ENCODE measurements around the gene BMPR1A.

The BMPR1A gene

GRCh38 chr10:86742230-86742629 lies 14.2 kb upstream of the BMPR1A start:
- no peak overlapping the region for H3K4me3 ChIP-seq (ENCODE audit: low read depth, low read length)
- TF ChIP-seq CTCF (IDR thresholded peaks at IDR 0.05; ENCODE audit: borderline replicate concordance, insufficient read depth, low read depth, low read length) = no peak

DNA sequence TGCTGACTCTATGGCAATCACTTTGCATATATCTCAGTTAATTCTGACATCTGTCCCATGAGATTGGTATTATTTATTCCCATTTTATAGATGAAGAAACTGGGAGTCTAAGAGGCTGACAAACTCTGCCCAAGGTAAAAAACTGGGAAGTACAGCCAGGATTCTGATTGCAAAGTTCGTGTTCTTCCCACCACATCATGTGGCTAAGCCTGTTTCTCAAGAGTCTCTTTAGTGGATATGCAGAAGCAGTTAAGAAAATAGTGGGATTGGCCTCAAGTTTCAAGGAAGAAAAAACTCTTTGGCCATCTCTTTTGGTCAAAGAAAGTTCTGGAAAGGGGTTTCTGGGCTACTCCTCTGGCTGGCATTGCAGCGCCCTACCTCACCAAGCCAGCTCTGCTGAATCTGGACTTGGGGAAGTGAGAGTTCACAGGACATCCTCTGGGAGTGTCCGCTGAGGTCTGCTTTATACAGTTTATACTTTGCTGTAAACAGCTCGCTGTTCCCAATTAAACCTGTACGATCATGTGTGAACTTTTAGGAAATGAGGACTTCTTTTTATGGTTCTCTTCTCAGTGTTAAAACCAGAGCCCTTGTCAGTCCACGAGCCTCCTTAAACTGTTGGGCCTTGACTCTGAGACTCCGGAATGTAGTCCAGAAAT lies 12.2 kb upstream of the BMPR1A start:
- no peak overlapping the region for H3K4me3 ChIP-seq (ENCODE audit: low read depth, low read length)
- no peak for TF ChIP-seq CTCF (IDR thresholded peaks at IDR 0.05; ENCODE audit: borderline replicate concordance, insufficient read depth, low read depth, low read length)

- TF ChIP-seq CTCF (IDR thresholded peaks at IDR 0.05; ENCODE audit: borderline replicate concordance, insufficient read depth, low read depth, low read length) = no peak
- H3K4me3 ChIP-seq (ENCODE audit: low read depth, low read length) = no peak overlapping the region
Observed at GRCh38 chr10:86747796-86748581, 8.4 kb upstream of the BMPR1A start.

DNA sequence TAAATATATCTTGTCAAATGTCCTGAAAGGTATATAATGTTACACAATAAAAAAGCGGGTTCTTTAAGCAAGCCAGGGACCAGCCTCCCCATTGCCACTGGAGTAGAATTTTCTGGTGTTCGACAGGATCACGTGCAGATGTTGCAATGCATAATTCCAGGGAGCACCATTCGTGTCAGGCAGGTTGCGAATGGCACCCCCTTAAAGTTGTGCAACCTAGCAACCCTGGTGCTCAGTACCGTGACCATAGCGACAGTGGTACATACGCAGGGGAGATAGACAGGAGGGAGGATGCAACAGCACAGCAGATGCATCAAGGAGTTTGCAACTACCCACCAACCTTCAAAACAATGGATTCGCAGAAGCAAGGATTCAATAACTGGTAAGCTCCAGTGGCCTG lies 6.6 kb upstream of the BMPR1A start:
- no peak overlapping the region for H3K4me3 ChIP-seq (ENCODE audit: low read depth, low read length)

DNA sequence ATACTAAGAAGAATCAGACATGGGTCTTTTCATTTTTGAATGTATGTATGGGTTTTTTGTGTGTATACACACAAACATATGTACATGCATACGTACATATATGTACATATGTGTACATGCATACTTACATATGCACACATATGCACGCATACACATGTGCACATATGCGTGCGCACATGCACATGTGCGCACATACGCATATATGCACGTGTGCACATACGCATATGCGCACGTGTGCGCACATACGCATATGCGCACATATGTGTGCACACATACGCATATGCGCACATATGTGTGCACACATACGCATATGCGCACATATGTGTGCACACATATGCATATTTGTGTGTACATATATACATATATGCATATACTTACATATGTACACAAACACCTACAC lies 4.9 kb upstream of the BMPR1A start:
- no peak overlapping the region for H3K4me3 ChIP-seq (ENCODE audit: low read depth, low read length)
- TF ChIP-seq CTCF (IDR thresholded peaks at IDR 0.05; ENCODE audit: borderline replicate concordance, insufficient read depth, low read depth, low read length) = no peak

More for the DNA sequence above, 6.6 kb upstream of the BMPR1A start:
- no peak for TF ChIP-seq CTCF (IDR thresholded peaks at IDR 0.05; ENCODE audit: borderline replicate concordance, insufficient read depth, low read depth, low read length)

- TF ChIP-seq CTCF (IDR thresholded peaks at IDR 0.05; ENCODE audit: borderline replicate concordance, insufficient read depth, low read depth, low read length) = no peak
Observed at GRCh38 chr10:86752311-86752710, 4.1 kb upstream of the BMPR1A start.

GRCh38 chr10:86753051-86753450 lies 3.4 kb upstream of the BMPR1A start:
- no peak overlapping the region for H3K4me3 ChIP-seq (ENCODE audit: low read depth, low read length)
- TF ChIP-seq CTCF (IDR thresholded peaks at IDR 0.05; ENCODE audit: borderline replicate concordance, insufficient read depth, low read depth, low read length) = no peak

More at GRCh38 chr10:86752311-86752710, 4.1 kb upstream of the BMPR1A start:
- H3K4me3 ChIP-seq (ENCODE audit: low read depth, low read length) = no peak overlapping the region
